ENCODE data around the gene UBR4. TPM values are rescaled to one million over a fixed set of nuclear protein-coding genes. Genes with fewer than 3 reads are reported as not detected.

Gene UBR4
- total and polyA plus RNA-seq, 2 of the 8 experiments (the other 6 are each of a cell fraction or from before 2014, with no cell fraction given): 139 to 152 TPM

DNA sequence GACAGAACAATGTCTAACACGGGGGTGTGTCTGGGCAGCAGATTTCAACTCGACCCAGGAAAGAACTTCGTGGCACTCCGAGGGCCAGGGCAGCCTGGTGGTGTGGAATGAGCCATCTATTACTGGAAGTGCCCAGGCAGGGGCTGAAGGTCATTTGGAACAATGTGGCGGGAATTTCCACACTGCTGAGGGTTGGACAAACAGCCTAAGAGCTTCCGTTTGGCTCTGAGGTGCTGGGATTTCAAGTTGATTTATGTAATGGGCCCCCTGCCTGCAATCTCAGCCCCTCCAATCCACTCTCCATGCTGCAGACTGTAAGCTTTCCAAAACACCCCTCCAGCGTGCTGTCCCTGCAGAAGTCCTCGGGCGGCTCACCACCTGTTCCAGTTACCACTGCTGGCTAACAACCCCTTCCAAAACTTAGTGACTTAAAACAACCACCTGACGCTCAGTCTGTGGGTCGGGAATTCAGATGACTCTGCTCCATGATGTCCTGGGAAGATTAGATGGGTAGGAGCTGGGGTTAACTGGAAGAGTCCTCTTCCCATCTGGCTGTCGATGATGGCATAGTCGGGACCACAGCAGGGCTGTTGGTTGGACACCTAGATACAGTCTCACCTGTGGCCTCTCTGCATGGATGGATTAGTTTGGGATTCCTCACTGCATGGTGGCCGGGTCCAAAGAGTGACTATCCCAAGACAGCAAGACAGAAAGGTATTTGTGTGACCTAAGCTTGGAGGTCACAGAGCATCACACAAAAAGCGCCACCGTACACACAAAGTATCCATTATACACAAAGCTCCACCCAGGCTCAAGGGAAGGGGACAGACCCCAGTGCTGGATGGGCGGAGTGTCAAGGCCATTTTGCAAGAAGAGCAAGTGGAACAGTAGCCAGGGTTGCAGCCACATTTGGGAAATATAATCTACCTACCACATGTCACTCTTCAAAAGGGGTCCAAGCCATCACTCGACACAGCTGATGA is 163.9 kb downstream of the UBR4 start (continued):
- TF ChIP-seq, protein P1, sequence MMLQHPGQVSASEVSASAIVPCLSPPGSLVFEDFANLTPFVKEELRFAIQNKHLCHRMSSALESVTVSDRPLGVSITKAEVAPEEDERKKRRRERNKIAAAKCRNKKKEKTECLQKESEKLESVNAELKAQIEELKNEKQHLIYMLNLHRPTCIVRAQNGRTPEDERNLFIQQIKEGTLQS (IDR thresholded peaks at IDR 0.05; ENCODE audit: insufficient read depth, low read depth, low read length): no peak
- no peak for TF ChIP-seq TCF12 (IDR thresholded peaks at IDR 0.05; ENCODE audit: low read depth, low read length)
